HCT116 (cell line): ENCODE data around the gene EIF3I. TPM values are rescaled to one million over a fixed set of nuclear protein-coding genes. Genes with fewer than 3 reads are reported as not detected.

Experiments
- ATAC-seq: fragments of 200-7000 bp; cut with Tn5 transposase; 2 replicates; pipeline ENCODE4 v1.9.1; 2020; ENCODE audit warnings: mild to moderate bottlenecking, moderate library complexity
- BruUV-seq: library from RNA; stranded (reverse); fragments of 400-500 nt; replicated peaks from 2 replicates; lab custom pipeline; 2021; lab: Mats Ljungman, UMichigan
- CTCF ChIA-PET: fragments of 300-600 bp; sonication (Branson Sonifier 250); formaldehyde crosslinking; loops from one replicate; lab custom pipeline; 2021; ENCODE audit warnings: antibody characterized with exemption; lab: Charles Lee
- POLR2A ChIA-PET: fragments of 300-600, 350-600 bp; sonication (Branson Sonifier 250); formaldehyde crosslinking; loops from one replicate; lab custom pipeline; 2021; ENCODE audit warnings: antibody characterized with exemption; lab: Charles Lee
- RAD21 ChIA-PET, 2 experiments: fragments of 300-600 bp; sonication (Branson Sonifier 250); formaldehyde crosslinking; loops; one replicate each; lab custom pipeline; 2023; ENCODE audit warnings: low total read pairs in 2 of 2; ENCODE audit not compliant: uncharacterized antibody in 2 of 2, unreplicated experiment in 2 of 2, low non-redundant PET in 1 of 2; lab: Charles Lee
- DNase-seq: peaks from one replicate; pipeline ENCODE4 v3.0.0-alpha.2; 2010; ENCODE audit warnings: low read depth, low spot score
- H2AFZ ChIP-seq: fragments of 200-600 bp; shearing (Covaris generic), sonication (generic); 2 replicates; pipeline ENCODE4 v1.6.1; 2017; ENCODE audit warnings: low read depth, mixed run types, mixed read lengths, antibody characterized with exemption, low read length; ENCODE audit not compliant: poor library complexity, severe bottlenecking
- H3K27ac ChIP-seq: 2 replicates; pipeline ENCODE4 v1.5.1; 2012; ENCODE audit warnings: low read depth, low read length
- H3K27me3 ChIP-seq: fragments of 200-600 bp; sonication (generic); 2 replicates; pipeline ENCODE4 v1.6.1; 2016; ENCODE audit warnings: mixed run types, low read length, mixed read lengths; ENCODE audit not compliant: insufficient read depth
- H3K36me3 ChIP-seq, 2 experiments: fragments of 200-500 bp in 1 of 2; fragments of 200-600 bp in 1 of 2; sonication (Bioruptor generic) in 1 of 2; sonication (generic) in 1 of 2; 2 replicates each; pipeline versions ENCODE4 v1.5.1 to v1.6.1; 2014 to 2016; ENCODE audit warnings: low read length in 2 of 2, inconsistent platforms in 1 of 2, mixed read lengths in 1 of 2, mixed run types in 1 of 2; ENCODE audit not compliant: insufficient read depth in 2 of 2, control insufficient read depth in 1 of 2
- H3K4me1 ChIP-seq, 2 experiments: fragments of 200-600 bp in 1 of 2; sonication (generic) in 1 of 2; 2 replicates each; pipeline versions ENCODE4 v1.5.1 to v1.6.1; 2012 to 2017; ENCODE audit warnings: low read length in 2 of 2, inconsistent platforms in 1 of 2, mild to moderate bottlenecking in 1 of 2, mixed read lengths in 1 of 2, mixed run types in 1 of 2, moderate library complexity in 1 of 2; ENCODE audit not compliant: insufficient read depth in 2 of 2, control insufficient read depth in 1 of 2
- H3K4me2 ChIP-seq: fragments of 200-600 bp; sonication (generic); 2 replicates; pipeline ENCODE4 v1.6.1; 2017; ENCODE audit warnings: mixed run types, low read length, mixed read lengths
- H3K4me3 ChIP-seq, 2 experiments: fragments of 200-600 bp in 1 of 2; sonication (generic) in 1 of 2; replicated peaks in 1 of 2; 2 replicates each; pipeline ENCODE4 v1.5.1; 2011 to 2016; ENCODE audit warnings: low read length in 2 of 2, control low read depth in 1 of 2, low read depth in 1 of 2, mild to moderate bottlenecking in 1 of 2, mixed read lengths in 1 of 2, mixed run types in 1 of 2
- H3K79me2 ChIP-seq: fragments of 200-600 bp; sonication (generic); 2 replicates; pipeline ENCODE4 v1.6.1; 2017; ENCODE audit warnings: mild to moderate bottlenecking, mixed run types, low read length, moderate library complexity, mixed read lengths; ENCODE audit not compliant: insufficient read depth
- H3K9ac ChIP-seq: fragments of 200-600 bp; sonication (generic); 2 replicates; pipeline ENCODE4 v1.6.1; 2016; ENCODE audit warnings: low read length, mixed read lengths
- H3K9me2 ChIP-seq: fragments of 200-600 bp; sonication (generic), shearing (Covaris generic); 2 replicates; pipeline ENCODE4 v1.6.1; 2017; ENCODE audit warnings: mixed run types, mild to moderate bottlenecking, moderate library complexity; ENCODE audit not compliant: insufficient read depth
- H3K9me3 ChIP-seq, 2 experiments: fragments of 200-500 bp in 1 of 2; fragments of 200-600 bp in 1 of 2; sonication (Bioruptor generic) in 1 of 2; sonication (generic) in 1 of 2; 2 replicates each; pipeline ENCODE4 v1.6.1; 2014 to 2017; ENCODE audit warnings: low read length in 2 of 2, mixed read lengths in 2 of 2, inconsistent platforms in 1 of 2, low read depth in 1 of 2, mild to moderate bottlenecking in 1 of 2, mixed run types in 1 of 2, moderate library complexity in 1 of 2; ENCODE audit not compliant: control insufficient read depth in 1 of 2, insufficient read depth in 1 of 2
- H4K20me1 ChIP-seq: fragments of 200-600 bp; sonication (generic), shearing (Covaris generic); 2 replicates; pipeline ENCODE4 v1.6.1; 2017; ENCODE audit warnings: mixed run types, mild to moderate bottlenecking, moderate library complexity; ENCODE audit not compliant: insufficient read depth
- CBX3 ChIP-seq: IDR thresholded peaks from 2 replicates; pipeline ENCODE4 v1.6.1; 2012; ENCODE audit warnings: low read depth
- EGR1 ChIP-seq: IDR thresholded peaks from 2 replicates; pipeline ENCODE4 v1.6.1; 2012; ENCODE audit warnings: low read depth
- EZH2 ChIP-seq: fragments of 200-600 bp; sonication (generic); IDR thresholded peaks from 2 replicates; pipeline ENCODE4 v1.6.1; 2017; ENCODE audit warnings: antibody characterized with exemption, mixed run types
- FOSL1 ChIP-seq: IDR thresholded peaks from 2 replicates; pipeline ENCODE4 v1.6.1; 2012; ENCODE audit warnings: low read depth
- POLR2A ChIP-seq: IDR thresholded peaks from 2 replicates; pipeline ENCODE4 v1.7.0; 2011; ENCODE audit warnings: borderline replicate concordance; ENCODE audit not compliant: insufficient read depth, insufficient read length; ENCODE audit errors: extremely low read depth
- POLR2AphosphoS5 ChIP-seq: IDR thresholded peaks from 2 replicates; pipeline ENCODE4 v1.6.1; 2011; ENCODE audit warnings: mild to moderate bottlenecking, low read depth, low read length, moderate library complexity
- SP1 ChIP-seq: IDR thresholded peaks from 2 replicates; pipeline ENCODE4 v1.6.1; 2012; ENCODE audit warnings: low read depth
- SRF ChIP-seq: IDR thresholded peaks from 2 replicates; pipeline ENCODE4 v1.6.1; 2012; ENCODE audit warnings: low read depth
- YY1 ChIP-seq: IDR thresholded peaks from 2 replicates; pipeline ENCODE4 v1.6.1; 2011; ENCODE audit warnings: low read length, low read depth, moderate library complexity, mild to moderate bottlenecking; ENCODE audit not compliant: insufficient replicate concordance; ENCODE audit errors: extremely low read depth
- intact Hi-C: fragments of 100-400 bp; cut with micrococcal nuclease; formaldehyde crosslinking; loops from 2 replicates; pipeline ENCODE4 v1.10.0; 2022
- total RNA-seq: library from RNA; stranded (reverse); gene quantifications from one replicate; pipeline ENCODE4 v1.2.1, GENCODE V29; 2021; ENCODE audit not compliant: unreplicated experiment
- TF ChIP-seq, protein P1 (sequence below), 3 experiments: fragments of 200-600 bp in 1 of 3; sonication (generic) in 1 of 3; IDR thresholded peaks in 2 of 3; conservative IDR thresholded peaks in 1 of 3; 2 replicates each; pipeline ENCODE4 v1.5.1; 2012 to 2017; ENCODE audit warnings: low read depth in 2 of 3, low read length in 2 of 3, antibody characterized with exemption in 1 of 3, borderline replicate concordance in 1 of 3, control low read depth in 1 of 3, mild to moderate bottlenecking in 1 of 3, mixed read lengths in 1 of 3, mixed run types in 1 of 3, moderate library complexity in 1 of 3; ENCODE audit not compliant: insufficient read depth in 1 of 3
- TF ChIP-seq, protein P2 (sequence below): IDR thresholded peaks from 2 replicates; pipeline ENCODE4 v1.6.1; 2012; ENCODE audit warnings: low read depth
- TF ChIP-seq, protein P3 (sequence below): IDR thresholded peaks from 2 replicates; pipeline ENCODE4 v1.6.1; 2011; ENCODE audit warnings: mild to moderate bottlenecking, low read length, moderate library complexity; ENCODE audit not compliant: insufficient replicate concordance; ENCODE audit errors: extremely low read depth

EIF3I gene
- total RNA-seq, 1 experiment from 2014 or later = 323 TPM

DNA sequence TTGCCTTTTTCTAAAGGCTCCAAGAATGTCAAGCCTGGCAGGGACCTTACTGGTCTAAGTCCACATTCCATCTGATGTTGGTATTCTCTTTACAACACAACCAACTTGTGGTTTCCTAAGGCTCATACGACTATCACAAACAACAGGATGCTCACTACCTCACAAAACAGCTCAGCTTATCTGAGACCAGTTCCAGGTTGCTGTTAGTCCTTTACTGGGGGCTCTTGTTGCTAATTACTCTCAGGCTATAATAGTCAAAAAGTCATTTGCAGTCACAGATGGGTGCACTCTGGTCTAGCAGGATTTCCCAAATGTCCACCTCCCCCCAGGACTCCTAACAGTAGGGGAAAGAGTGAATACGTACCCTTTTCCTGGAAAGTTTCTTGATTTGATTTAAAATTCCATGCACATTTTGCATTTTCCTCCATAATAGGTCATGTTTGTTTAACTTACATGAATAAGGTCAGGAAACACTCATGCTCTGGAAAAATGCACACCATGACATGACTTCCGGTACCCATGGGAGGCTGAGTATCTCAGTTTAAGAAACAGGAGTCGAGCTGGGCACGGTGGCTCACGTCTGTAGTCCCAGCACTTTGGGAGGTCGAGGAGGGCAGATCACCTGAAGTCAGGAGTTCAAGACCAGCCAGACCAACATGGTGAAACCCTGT is 44.8 kb downstream of the EIF3I start:
- H3K4me1 ChIP-seq = peaks cover 3 to 18% of the 10 kb centered on the region in 2 experiments
- ATAC-seq (no peak), DNase-seq (no peak)
- H3K27me3 ChIP-seq = no peaks in the 10 kb centered on the region
- no peaks in the 10 kb centered on the region for H3K9me2 ChIP-seq
- H3K9me3 ChIP-seq = no peaks in the 10 kb centered on the region
- ChIA-PET RAD21 (no interaction called here), POLR2A (no interaction called here), CTCF (no interaction called here)
- no peaks in the 10 kb centered on the region for H4K20me1 ChIP-seq
- intact Hi-C loops = no loop called here
- H3K9ac ChIP-seq = no peak overlapping the region
- H3K36me3 ChIP-seq = no peaks in the 10 kb centered on the region
- no peak overlapping the region for H3K27ac ChIP-seq
- no peak overlapping the region for H3K4me3 ChIP-seq
- no peak overlapping the region for H2AFZ ChIP-seq
- BruUV-seq = no TSS peak
- H3K79me2 ChIP-seq = no peaks in the 10 kb centered on the region
- TF ChIP-seq SP1 = no peak
- TF ChIP-seq, protein P1, sequence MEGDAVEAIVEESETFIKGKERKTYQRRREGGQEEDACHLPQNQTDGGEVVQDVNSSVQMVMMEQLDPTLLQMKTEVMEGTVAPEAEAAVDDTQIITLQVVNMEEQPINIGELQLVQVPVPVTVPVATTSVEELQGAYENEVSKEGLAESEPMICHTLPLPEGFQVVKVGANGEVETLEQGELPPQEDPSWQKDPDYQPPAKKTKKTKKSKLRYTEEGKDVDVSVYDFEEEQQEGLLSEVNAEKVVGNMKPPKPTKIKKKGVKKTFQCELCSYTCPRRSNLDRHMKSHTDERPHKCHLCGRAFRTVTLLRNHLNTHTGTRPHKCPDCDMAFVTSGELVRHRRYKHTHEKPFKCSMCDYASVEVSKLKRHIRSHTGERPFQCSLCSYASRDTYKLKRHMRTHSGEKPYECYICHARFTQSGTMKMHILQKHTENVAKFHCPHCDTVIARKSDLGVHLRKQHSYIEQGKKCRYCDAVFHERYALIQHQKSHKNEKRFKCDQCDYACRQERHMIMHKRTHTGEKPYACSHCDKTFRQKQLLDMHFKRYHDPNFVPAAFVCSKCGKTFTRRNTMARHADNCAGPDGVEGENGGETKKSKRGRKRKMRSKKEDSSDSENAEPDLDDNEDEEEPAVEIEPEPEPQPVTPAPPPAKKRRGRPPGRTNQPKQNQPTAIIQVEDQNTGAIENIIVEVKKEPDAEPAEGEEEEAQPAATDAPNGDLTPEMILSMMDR (IDR thresholded peaks at IDR 0.05 in 2 of 3, conservative IDR thresholded peaks at IDR 0.05 in 1 of 3; ENCODE audit: borderline replicate concordance in 1 of 3, insufficient read depth in 1 of 3, low read depth in 2 of 3, low read length in 2 of 3) = no peak
- TF ChIP-seq FOSL1 = no peak
- no peak for TF ChIP-seq POLR2A
- TF ChIP-seq EZH2 = no peak
- no peak for TF ChIP-seq YY1
- no peak for TF ChIP-seq POLR2AphosphoS5
- no peak for TF ChIP-seq CBX3
- TF ChIP-seq SRF = no peak
- TF ChIP-seq, protein P2, sequence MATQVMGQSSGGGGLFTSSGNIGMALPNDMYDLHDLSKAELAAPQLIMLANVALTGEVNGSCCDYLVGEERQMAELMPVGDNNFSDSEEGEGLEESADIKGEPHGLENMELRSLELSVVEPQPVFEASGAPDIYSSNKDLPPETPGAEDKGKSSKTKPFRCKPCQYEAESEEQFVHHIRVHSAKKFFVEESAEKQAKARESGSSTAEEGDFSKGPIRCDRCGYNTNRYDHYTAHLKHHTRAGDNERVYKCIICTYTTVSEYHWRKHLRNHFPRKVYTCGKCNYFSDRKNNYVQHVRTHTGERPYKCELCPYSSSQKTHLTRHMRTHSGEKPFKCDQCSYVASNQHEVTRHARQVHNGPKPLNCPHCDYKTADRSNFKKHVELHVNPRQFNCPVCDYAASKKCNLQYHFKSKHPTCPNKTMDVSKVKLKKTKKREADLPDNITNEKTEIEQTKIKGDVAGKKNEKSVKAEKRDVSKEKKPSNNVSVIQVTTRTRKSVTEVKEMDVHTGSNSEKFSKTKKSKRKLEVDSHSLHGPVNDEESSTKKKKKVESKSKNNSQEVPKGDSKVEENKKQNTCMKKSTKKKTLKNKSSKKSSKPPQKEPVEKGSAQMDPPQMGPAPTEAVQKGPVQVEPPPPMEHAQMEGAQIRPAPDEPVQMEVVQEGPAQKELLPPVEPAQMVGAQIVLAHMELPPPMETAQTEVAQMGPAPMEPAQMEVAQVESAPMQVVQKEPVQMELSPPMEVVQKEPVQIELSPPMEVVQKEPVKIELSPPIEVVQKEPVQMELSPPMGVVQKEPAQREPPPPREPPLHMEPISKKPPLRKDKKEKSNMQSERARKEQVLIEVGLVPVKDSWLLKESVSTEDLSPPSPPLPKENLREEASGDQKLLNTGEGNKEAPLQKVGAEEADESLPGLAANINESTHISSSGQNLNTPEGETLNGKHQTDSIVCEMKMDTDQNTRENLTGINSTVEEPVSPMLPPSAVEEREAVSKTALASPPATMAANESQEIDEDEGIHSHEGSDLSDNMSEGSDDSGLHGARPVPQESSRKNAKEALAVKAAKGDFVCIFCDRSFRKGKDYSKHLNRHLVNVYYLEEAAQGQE = no peak
- no peak for TF ChIP-seq EGR1
- TF ChIP-seq, protein P3, sequence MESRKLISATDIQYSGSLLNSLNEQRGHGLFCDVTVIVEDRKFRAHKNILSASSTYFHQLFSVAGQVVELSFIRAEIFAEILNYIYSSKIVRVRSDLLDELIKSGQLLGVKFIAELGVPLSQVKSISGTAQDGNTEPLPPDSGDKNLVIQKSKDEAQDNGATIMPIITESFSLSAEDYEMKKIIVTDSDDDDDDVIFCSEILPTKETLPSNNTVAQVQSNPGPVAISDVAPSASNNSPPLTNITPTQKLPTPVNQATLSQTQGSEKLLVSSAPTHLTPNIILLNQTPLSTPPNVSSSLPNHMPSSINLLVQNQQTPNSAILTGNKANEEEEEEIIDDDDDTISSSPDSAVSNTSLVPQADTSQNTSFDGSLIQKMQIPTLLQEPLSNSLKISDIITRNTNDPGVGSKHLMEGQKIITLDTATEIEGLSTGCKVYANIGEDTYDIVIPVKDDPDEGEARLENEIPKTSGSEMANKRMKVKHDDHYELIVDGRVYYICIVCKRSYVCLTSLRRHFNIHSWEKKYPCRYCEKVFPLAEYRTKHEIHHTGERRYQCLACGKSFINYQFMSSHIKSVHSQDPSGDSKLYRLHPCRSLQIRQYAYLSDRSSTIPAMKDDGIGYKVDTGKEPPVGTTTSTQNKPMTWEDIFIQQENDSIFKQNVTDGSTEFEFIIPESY = no peak
- no peak overlapping the region for H3K4me2 ChIP-seq
